ENCODE measurements around the gene LGALS3BP. TPM values are rescaled to one million over a fixed set of nuclear protein-coding genes. Genes with fewer than 3 reads are reported as not detected.
"Not testable (repeated sequence)": the region's sequence is repeated elsewhere in the genome, so short reads cannot be mapped to it uniquely, and the experiment has no call there.

Gene LGALS3BP
- total RNA-seq, 1 experiment from 2014 or later, result 742 TPM

GRCh38 chr17:78963378-78963777, 16.3 kb downstream of the LGALS3BP start:
- DNase-seq (ENCODE audit: low spot score), result no peak

GRCh38 chr17:78962984-78963348, 16.8 kb downstream of the LGALS3BP start:
- DNase-seq (ENCODE audit: low spot score), result not testable (repeated sequence)

DNA sequence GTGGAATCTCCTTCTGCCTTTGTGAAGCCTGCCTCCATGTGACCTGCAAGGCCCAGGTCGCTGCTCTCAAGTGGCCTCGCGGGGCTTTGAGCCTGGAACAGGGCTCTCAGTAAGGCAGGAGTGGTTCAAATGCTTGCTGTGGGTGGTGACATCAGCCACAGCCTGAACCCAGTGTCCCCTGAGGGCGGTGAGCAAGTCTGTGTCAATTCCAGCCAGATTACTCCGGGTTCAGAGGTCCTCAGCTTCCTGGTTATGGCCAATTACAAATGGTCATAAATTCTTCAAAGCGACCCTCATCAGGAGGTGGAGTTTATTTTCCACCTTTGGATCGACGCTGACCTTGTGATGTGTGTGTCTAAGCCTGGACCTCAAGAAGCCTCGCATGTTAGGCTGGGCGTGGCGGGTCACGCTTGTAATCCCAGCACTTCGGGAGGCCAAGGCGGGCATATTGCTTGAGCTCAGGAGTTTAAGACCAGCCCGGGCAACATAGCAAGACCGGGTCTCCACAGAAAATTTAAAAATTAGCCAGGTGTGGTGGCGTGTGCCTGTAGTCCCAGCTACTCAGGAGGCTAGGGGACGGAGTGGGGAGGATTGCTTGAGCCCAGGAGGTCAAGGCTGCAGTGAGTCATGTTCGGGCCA, 17.3 kb downstream of the LGALS3BP start:
- DNase-seq (ENCODE audit: low spot score), result no peak

- no peak for DNase-seq (ENCODE audit: low spot score)
Observed at GRCh38 chr17:78961571-78961970, 18.2 kb downstream of the LGALS3BP start.

- DNase-seq (ENCODE audit: low spot score), result no peak
Observed at GRCh38 chr17:78960928-78961327, 18.8 kb downstream of the LGALS3BP start.

DNA sequence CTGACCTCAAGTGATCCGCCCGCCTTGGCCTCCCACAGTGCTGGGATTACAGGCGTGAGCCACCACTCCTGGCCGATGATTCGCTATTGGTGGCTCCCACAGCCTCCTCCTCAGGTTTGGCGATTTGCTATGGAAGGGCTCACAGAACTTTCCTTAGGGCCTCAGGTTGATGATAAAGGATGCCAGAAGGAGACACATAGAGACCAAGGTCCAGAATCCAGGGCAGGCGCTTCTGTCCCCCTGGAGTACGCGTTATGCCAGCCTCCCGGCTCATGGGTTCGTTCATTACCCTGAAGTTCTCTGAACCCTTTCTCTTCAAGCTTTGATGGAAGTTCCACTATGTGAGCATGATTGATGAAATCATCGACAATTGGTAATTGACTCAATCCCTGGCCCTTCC, 19.9 kb downstream of the LGALS3BP start:
- DNase-seq (ENCODE audit: low spot score), result no peak

- DNase-seq (ENCODE audit: low spot score), result no peak
Observed at GRCh38 chr17:78958641-78959127, 21.0 kb downstream of the LGALS3BP start.

DNA sequence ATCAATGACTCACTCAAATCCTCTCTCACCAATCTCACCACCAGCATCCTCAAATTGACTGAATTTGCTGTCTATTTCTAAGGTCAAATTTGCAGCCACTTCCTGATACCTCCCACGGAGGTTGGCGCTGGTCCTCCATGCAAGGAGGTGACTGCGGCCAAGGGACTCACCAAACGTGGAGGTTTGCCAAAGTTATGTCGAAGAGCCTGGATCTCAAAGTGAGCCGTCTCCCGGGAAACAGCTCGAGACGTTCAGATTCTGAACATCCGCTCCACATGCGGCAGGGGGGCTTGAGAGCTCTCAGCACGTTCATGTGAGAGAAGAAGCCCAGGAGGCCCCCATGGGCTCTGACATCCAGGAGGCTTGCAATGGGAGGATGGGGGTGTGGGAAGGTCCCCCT, 22.6 kb downstream of the LGALS3BP start:
- DNase-seq (ENCODE audit: low spot score), result no peak

- DNase-seq (ENCODE audit: low spot score), result no peak
Observed at GRCh38 chr17:78956254-78956653, 23.5 kb downstream of the LGALS3BP start.

DNA sequence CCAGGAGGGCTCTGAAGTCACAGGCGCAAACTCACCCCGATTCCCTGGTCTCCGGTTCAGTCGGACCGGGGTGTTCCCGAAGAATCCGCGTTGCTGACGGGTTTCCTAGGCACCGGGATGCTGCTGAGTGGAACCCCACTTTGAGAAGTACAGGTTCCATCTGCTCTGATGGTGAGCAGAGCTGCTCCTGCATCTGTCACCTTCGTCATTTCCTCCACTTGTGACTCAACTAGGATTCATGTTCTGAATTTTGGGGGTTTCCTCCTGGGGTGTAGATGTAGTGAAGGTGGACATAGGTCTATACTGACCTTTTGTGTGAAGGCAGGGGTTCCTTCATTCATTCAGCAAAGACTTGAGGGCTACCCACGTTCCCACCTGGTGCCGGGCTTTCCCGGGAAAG, 25.0 kb downstream of the LGALS3BP start:
- no peak for DNase-seq (ENCODE audit: low spot score)

GRCh38 chr17:78953356-78954350, 26.1 kb downstream of the LGALS3BP start:
- no peak for DNase-seq (ENCODE audit: low spot score)

GRCh38 chr17:78952706-78953105, 27.0 kb downstream of the LGALS3BP start:
- no peak for DNase-seq (ENCODE audit: low spot score)

DNA sequence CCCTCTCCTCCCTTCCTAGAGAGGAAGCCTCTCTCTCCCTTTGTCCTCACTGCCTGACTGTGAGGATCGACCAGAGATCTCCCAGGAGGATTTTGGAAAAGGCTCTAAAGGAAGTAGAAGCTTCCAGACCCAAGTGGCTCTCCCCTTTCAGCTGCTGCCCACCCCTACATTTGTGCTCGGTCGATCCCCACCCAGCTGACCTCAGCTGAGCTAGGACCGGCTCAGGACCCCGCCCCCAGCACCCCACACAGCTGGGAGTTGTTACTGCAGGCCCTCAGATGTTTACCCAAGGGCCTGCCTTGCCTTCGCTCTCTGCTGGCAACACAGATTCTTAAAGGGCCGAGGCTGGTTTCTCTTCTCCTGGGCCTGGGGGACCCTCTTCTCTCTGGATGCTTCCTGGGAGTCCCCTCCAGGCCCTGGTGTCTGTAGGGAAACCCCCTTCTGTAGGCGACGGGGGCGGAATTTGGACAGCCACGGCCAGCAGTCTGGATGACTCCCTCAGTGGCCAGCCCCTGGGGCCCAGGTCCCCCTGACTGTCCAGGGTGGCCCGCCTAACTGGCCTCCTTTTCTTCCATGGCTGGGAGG, 27.7 kb downstream of the LGALS3BP start:
- DNase-seq (ENCODE audit: low spot score), result no peak

GRCh38 chr17:78950870-78951269, 28.9 kb downstream of the LGALS3BP start:
- no peak for DNase-seq (ENCODE audit: low spot score)

- no peak for DNase-seq (ENCODE audit: low spot score)
Observed at GRCh38 chr17:78947235-78948149, 32.2 kb downstream of the LGALS3BP start.

GRCh38 chr17:78946631-78947030, 33.1 kb downstream of the LGALS3BP start:
- no peak for DNase-seq (ENCODE audit: low spot score)

- no peak for DNase-seq (ENCODE audit: low spot score)
Observed at GRCh38 chr17:78946131-78946530, 33.6 kb downstream of the LGALS3BP start.

- not testable (repeated sequence) for DNase-seq (ENCODE audit: low spot score)
Observed at GRCh38 chr17:78945455-78945854, 34.3 kb downstream of the LGALS3BP start.

- DNase-seq (ENCODE audit: low spot score), result no peak
Observed at GRCh38 chr17:78944956-78945355, 34.8 kb downstream of the LGALS3BP start.

GRCh38 chr17:78944026-78944425, 35.7 kb downstream of the LGALS3BP start:
- DNase-seq (ENCODE audit: low spot score), result no peak

DNA sequence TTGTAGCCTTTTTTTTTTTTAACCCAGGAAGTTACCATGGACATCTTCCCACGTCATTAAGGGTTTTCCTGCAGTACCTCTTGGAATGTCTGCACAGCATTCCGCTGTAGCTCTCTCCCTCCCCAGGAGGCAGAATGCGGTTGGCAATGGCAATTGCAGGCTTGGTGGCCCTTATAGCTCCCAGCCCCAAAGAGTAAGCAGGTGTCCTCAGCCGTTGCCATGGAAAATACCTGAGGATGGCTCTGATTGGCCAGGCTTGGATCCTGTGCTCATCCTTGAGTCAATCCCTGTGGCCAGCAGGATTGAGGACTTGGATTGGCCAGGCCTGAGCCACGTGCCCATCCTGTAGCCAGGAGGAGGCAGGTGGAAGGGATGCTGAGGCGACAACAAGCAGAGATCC, 39.0 kb downstream of the LGALS3BP start:
- DNase-seq (ENCODE audit: low spot score), result no peak
